SK-N-SH treated with all-trans-retinoic acid at 6 μM for 48 hours (cell line): ENCODE measurements around the gene XPO1.
A peak's percentile ranks its signal among the peaks of the same experiment; 100 is the strongest.

ENCODE experiments used
- ATAC-seq: fragments of 200-7000 bp; cut with Tn5 transposase; 3 replicates; pipeline ENCODE4 v1.9.1; 2020; ENCODE audit warnings: mild to moderate bottlenecking, moderate library complexity
- ARNTL ChIP-seq: fragments of 450-650 bp; formaldehyde crosslinking; IDR thresholded peaks from 2 replicates; pipeline ENCODE4 v1.5.0; 2020; ENCODE audit warnings: low read depth, mild to moderate bottlenecking, moderate library complexity, borderline replicate concordance
- BACH2 ChIP-seq: fragments of 250-450 bp; sonication (Bioruptor Pico); IDR thresholded peaks from 2 replicates; pipeline ENCODE4 v1.9.0; 2021; ENCODE audit warnings: mild to moderate bottlenecking, borderline replicate concordance
- CSDC2 ChIP-seq: fragments of 250-450 bp; sonication (Bioruptor Pico); IDR thresholded peaks from 2 replicates; pipeline ENCODE4 v1.5.0; 2020; ENCODE audit warnings: mild to moderate bottlenecking, moderate library complexity
- CSRNP3 ChIP-seq: fragments of 250-450 bp; sonication (Bioruptor Pico); IDR thresholded peaks from 2 replicates; pipeline ENCODE4 v1.5.1; 2021; ENCODE audit warnings: mild to moderate bottlenecking, moderate library complexity
- ESRRG ChIP-seq: fragments of 250-450 bp; sonication (Bioruptor Pico); IDR thresholded peaks from 2 replicates; pipeline ENCODE4 v1.6.1; 2021; ENCODE audit warnings: mild to moderate bottlenecking
- GLIS3 ChIP-seq: fragments of 250-450 bp; sonication (Bioruptor Pico); IDR thresholded peaks from 2 replicates; pipeline ENCODE4 v1.5.0; 2020; ENCODE audit warnings: mild to moderate bottlenecking, moderate library complexity
- ISL1 ChIP-seq: fragments of 250-450 bp; sonication (Bioruptor Pico); IDR thresholded peaks from 2 replicates; pipeline ENCODE4 v2.1.2; 2022; ENCODE audit warnings: mild to moderate bottlenecking, moderate library complexity
- OSR1 ChIP-seq: fragments of 250-450 bp; sonication (Bioruptor Pico); IDR thresholded peaks from 2 replicates; pipeline ENCODE4 v1.8.0; 2022; ENCODE audit warnings: moderate library complexity, mild to moderate bottlenecking, inconsistent platforms
- PATZ1 ChIP-seq: fragments of 250-450 bp; sonication (Bioruptor Pico); IDR thresholded peaks from 2 replicates; pipeline ENCODE4 v1.8.0; 2020; ENCODE audit warnings: mild to moderate bottlenecking, moderate library complexity, borderline replicate concordance
- POU6F1 ChIP-seq: fragments of 250-450 bp; sonication (Bioruptor Pico); IDR thresholded peaks from 2 replicates; pipeline ENCODE4 v1.8.0; 2021; ENCODE audit warnings: low read depth, mild to moderate bottlenecking, moderate library complexity, borderline replicate concordance
- PPARA ChIP-seq: fragments of 250-450 bp; sonication (Bioruptor Pico); IDR thresholded peaks from 2 replicates; pipeline ENCODE4 v1.5.0; 2020; ENCODE audit warnings: mild to moderate bottlenecking, borderline replicate concordance
- SNAI2 ChIP-seq: fragments of 250-450 bp; sonication (Bioruptor Pico); IDR thresholded peaks from 2 replicates; pipeline ENCODE4 v1.5.0; 2020; ENCODE audit warnings: mild to moderate bottlenecking, moderate library complexity
- TCF4 ChIP-seq: fragments of 250-450 bp; sonication (Bioruptor Pico); IDR thresholded peaks from 2 replicates; pipeline ENCODE4 v1.8.0; 2021; ENCODE audit warnings: mild to moderate bottlenecking, moderate library complexity, borderline replicate concordance
- TOX ChIP-seq: fragments of 250-450 bp; sonication (Bioruptor Pico); IDR thresholded peaks from 2 replicates; pipeline ENCODE4 v1.8.0; 2021; ENCODE audit warnings: mild to moderate bottlenecking, moderate library complexity, borderline replicate concordance
- TSHZ2 ChIP-seq: fragments of 250-450 bp; sonication (Bioruptor Pico); IDR thresholded peaks from 2 replicates; pipeline ENCODE4 v1.5.0; 2020; ENCODE audit warnings: mild to moderate bottlenecking, moderate library complexity
- ZC3H10 ChIP-seq: fragments of 250-450 bp; sonication (Bioruptor Pico); IDR thresholded peaks from 2 replicates; pipeline ENCODE4 v1.5.1; 2021; ENCODE audit warnings: mild to moderate bottlenecking, moderate library complexity
- ZFP3 ChIP-seq: fragments of 250-450 bp; sonication (Bioruptor Pico); IDR thresholded peaks from 2 replicates; pipeline ENCODE4 v1.5.0; 2020; ENCODE audit warnings: mild to moderate bottlenecking, moderate library complexity
- ZFP30 ChIP-seq: fragments of 450-650 bp; formaldehyde crosslinking; IDR thresholded peaks from 2 replicates; pipeline ENCODE4 v1.5.0; 2022; ENCODE audit warnings: mild to moderate bottlenecking, moderate library complexity
- ZNF70 ChIP-seq: fragments of 450-650 bp; formaldehyde crosslinking; IDR thresholded peaks from 2 replicates; pipeline ENCODE4 v1.5.0; 2020; ENCODE audit warnings: mild to moderate bottlenecking, moderate library complexity
- ZNF8 ChIP-seq: fragments of 450-650 bp; formaldehyde crosslinking; IDR thresholded peaks from 2 replicates; pipeline ENCODE4 v1.5.0; 2020; ENCODE audit warnings: mild to moderate bottlenecking, moderate library complexity
- TF ChIP-seq, protein P1 (sequence below): fragments of 250-450 bp; sonication (Bioruptor Pico); IDR thresholded peaks from 2 replicates; pipeline ENCODE4 v1.5.1; 2020; ENCODE audit warnings: low read depth, mild to moderate bottlenecking, moderate library complexity

XPO1 gene

GRCh38 chr2:61537950-61538199, 281 bp downstream of the XPO1 start:
- ATAC-seq, result no peak
- TF ChIP-seq CSRNP3 (CRISPR knock-in tag), result no peak
- no peak for TF ChIP-seq TCF4 (CRISPR knock-in tag)
- TF ChIP-seq ZNF70 (CRISPR knock-in tag), result no peak
- TF ChIP-seq ZFP30 (CRISPR knock-in tag), result no peak
- TF ChIP-seq BACH2 (CRISPR knock-in tag), result no peak
- TF ChIP-seq OSR1 (CRISPR knock-in tag), result no peak
- TF ChIP-seq SNAI2 (CRISPR knock-in tag), result no peak
- no peak for TF ChIP-seq PATZ1 (CRISPR knock-in tag)
- TF ChIP-seq ZC3H10, result no peak
- TF ChIP-seq CSDC2 (CRISPR knock-in tag), result no peak
- no peak for TF ChIP-seq TSHZ2 (CRISPR knock-in tag)
- TF ChIP-seq ZNF8, result no peak
- no peak for TF ChIP-seq ESRRG
- TF ChIP-seq, all 23 proteins: peak for 0

DNA sequence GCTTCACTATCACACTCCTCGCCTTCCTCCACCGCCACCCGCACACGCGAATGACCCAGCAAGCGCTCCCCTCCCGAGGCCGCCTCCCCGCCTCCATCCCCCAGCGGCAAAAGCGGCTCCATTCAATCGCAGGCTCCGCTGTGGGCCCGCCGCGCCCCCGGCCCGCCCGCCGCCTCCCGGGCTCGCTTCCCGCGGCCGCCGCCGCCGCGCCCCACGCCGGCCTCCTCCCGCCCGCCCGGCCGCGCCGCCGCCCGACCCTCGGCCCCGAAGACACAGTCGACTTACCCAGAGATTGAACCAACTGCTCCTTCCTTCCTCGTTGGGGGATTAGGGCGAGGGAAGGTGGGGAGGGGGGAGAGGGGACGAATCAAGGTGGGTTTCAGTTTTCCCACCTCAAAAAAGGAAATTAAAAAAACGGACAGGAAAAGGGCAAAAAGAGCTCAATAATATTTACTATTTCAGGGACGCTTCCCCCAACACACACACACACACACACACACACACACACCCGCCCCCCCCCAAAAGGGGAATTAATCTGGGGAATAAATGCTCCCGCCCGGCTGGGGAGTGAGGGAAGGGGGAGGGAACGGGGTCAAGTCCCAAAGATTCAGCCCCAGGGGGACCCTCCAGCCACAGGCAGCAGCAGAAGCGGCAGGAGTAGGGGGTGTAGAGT, 743 bp downstream of the XPO1 start:
- ATAC-seq, result no peak
- peak; percentile 33; the same call in 1 of the 2 replicates for TF ChIP-seq PATZ1 (CRISPR knock-in tag)
- TF ChIP-seq GLIS3, result no peak

DNA sequence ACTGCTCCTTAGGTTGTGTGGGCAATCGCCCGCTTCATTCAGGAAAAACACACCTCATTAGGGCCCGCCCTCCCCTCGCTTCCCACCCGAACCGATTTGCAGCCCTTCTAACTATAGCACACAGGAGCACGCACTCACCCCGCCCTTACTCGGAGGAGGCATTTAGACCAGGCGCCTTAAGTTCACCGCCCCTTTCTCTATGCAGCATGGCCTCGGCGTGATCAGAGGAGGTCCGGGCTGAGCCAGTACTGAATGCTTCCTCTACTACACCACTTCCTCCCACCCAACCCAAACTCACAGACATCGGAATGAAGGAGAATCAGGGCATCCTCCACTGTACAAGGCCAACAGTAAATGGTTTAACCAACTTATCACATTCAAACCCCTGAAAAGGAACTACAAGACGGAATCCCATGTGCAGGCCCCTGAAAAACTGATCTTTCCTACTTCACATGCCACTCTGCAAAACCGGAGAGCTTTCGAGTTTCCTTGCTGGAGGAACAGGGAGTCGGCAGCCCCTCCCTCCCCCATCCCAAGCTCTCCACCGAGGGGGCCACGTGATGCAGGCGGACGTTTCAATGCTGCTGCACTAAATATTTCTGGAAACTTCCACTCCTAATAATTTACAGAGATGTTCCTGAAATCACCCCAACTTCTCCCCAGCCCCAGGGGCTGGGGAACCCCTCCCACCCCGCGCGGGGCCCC, 1.4 kb downstream of the XPO1 start:
- no peak for TF ChIP-seq ISL1 (CRISPR knock-in tag)
- no peak for TF ChIP-seq ZNF8
- TF ChIP-seq POU6F1 (CRISPR knock-in tag), result no peak
- no peak for TF ChIP-seq TCF4 (CRISPR knock-in tag)
- no peak for TF ChIP-seq ZNF70 (CRISPR knock-in tag)
- no peak for TF ChIP-seq PATZ1 (CRISPR knock-in tag)
- TF ChIP-seq TOX (CRISPR knock-in tag), result no peak
- no peak for TF ChIP-seq CSDC2 (CRISPR knock-in tag)
- TF ChIP-seq OSR1 (CRISPR knock-in tag), result no peak
- TF ChIP-seq ARNTL, result no peak
- TF ChIP-seq SNAI2 (CRISPR knock-in tag), result no peak
- TF ChIP-seq CSRNP3 (CRISPR knock-in tag), result no peak
- TF ChIP-seq ESRRG, result no peak
- TF ChIP-seq ZFP3, result no peak
- TF ChIP-seq PPARA (CRISPR knock-in tag), result no peak
- no peak for TF ChIP-seq GLIS3
- no peak for TF ChIP-seq ZC3H10
- no peak for TF ChIP-seq BACH2 (CRISPR knock-in tag)
- no peak for TF ChIP-seq ZFP30 (CRISPR knock-in tag)
- TF ChIP-seq, protein P1, sequence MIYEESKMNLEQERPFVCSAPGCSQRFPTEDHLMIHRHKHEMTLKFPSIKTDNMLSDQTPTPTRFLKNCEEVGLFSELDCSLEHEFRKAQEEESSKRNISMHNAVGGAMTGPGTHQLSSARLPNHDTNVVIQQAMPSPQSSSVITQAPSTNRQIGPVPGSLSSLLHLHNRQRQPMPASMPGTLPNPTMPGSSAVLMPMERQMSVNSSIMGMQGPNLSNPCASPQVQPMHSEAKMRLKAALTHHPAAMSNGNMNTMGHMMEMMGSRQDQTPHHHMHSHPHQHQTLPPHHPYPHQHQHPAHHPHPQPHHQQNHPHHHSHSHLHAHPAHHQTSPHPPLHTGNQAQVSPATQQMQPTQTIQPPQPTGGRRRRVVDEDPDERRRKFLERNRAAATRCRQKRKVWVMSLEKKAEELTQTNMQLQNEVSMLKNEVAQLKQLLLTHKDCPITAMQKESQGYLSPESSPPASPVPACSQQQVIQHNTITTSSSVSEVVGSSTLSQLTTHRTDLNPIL, result no peak
- ATAC-seq, result peak; percentile 77
